ENCODE measurements around the gene LRRC37B.
"Not testable (repeated sequence)": the region's sequence is repeated elsewhere in the genome, so short reads cannot be mapped to it uniquely, and the experiment has no call there.

DNA sequence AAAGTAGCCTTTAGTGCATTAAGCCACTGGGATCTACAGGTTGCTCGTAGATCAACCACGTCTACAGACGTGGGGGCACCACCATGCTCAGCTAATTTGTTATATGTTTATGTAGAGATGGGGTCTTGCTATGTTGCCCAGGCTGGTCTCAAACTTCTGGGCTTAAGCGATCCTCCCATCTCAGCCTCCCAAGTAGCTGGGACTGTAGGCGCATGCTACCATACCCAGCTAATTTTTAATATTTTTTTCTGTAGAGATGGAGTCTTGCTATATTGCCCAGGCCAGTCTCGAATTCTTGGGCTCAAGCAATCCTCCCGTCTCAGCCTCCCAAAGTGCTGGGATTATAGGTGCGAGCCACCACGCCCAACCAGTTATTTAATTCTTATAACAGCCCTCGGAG is 49.3 kb downstream of the LRRC37B start:
- not testable (repeated sequence) for TF ChIP-seq EP300 (IDR thresholded peaks at IDR 0.05); POLR2A (IDR thresholded peaks at IDR 0.05; ENCODE audit: low read depth)
- TF ChIP-seq, protein P1, sequence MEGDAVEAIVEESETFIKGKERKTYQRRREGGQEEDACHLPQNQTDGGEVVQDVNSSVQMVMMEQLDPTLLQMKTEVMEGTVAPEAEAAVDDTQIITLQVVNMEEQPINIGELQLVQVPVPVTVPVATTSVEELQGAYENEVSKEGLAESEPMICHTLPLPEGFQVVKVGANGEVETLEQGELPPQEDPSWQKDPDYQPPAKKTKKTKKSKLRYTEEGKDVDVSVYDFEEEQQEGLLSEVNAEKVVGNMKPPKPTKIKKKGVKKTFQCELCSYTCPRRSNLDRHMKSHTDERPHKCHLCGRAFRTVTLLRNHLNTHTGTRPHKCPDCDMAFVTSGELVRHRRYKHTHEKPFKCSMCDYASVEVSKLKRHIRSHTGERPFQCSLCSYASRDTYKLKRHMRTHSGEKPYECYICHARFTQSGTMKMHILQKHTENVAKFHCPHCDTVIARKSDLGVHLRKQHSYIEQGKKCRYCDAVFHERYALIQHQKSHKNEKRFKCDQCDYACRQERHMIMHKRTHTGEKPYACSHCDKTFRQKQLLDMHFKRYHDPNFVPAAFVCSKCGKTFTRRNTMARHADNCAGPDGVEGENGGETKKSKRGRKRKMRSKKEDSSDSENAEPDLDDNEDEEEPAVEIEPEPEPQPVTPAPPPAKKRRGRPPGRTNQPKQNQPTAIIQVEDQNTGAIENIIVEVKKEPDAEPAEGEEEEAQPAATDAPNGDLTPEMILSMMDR (IDR thresholded peaks at IDR 0.05), result not testable (repeated sequence)

Measured in esophagus muscularis mucosa (tissue), 4 donors.